Activated CD8-positive, alpha-beta memory T cell treated with anti-CD3 and anti-CD28 coated beads, Interleukin-2, amount 50 U/mL, for 24 hours (primary cell): ENCODE data around the gene WFDC5.
"Not testable (repeated sequence)": the region's sequence is repeated elsewhere in the genome, so short reads cannot be mapped to it uniquely, and the experiment has no call there.

Experiments used
- DNase-seq: peaks from one replicate; pipeline ENCODE4 v3.0.0-alpha.2; 2020; ENCODE audit errors: extremely low read depth

WFDC5 gene

DNA sequence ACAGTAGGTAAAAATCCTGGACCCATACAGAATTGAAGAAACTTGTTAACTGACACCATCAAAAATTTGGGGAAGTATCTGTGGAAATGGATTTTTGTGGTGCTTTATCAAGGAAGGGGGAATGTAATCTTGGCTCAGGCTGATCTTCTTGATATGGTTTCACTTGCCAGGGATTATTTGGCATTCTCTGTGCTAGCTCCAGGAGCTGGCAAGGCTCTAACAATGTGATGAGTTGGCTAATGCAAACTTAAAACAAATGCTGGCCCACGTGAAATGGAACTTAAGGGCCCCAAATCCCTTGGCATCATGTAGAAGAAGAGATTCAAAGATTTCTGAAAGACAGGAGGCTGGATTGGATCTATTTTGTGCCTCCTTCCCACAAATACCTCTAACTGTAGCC is 27.2 kb downstream of the WFDC5 start:
- no peak for DNase-seq

DNA sequence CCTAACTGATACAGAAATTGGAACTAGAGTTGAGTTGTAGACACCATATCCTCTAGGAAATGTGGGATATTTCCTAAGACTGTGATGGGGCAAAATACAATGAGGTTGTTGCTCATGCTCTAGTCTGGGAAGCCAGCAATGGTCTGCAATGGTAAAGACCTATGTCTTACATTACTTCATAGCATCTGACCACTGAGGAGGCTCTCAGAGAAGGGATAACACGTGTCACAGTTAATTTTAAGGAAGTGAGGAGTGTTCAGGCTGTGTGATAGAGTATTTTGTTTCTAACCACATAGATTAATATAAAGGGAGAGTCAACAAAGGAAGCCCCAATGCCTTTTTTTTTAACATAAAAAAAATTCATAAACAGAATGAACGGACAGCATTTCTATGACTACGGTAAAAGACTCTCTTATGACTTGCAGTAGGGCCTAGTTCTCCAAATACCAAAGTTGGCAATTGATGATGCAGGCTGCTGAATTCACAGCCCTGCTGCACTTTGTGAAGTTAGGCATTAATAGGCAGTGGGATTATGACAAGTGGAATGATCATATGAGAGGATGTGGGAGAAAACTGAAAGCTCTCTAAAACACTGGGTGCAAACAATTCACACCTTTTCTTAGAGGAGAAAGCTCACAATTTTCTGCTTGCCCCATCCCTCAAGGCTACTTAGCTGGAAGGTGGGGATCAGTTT is 27.7 kb downstream of the WFDC5 start:
- no peak for DNase-seq

DNA sequence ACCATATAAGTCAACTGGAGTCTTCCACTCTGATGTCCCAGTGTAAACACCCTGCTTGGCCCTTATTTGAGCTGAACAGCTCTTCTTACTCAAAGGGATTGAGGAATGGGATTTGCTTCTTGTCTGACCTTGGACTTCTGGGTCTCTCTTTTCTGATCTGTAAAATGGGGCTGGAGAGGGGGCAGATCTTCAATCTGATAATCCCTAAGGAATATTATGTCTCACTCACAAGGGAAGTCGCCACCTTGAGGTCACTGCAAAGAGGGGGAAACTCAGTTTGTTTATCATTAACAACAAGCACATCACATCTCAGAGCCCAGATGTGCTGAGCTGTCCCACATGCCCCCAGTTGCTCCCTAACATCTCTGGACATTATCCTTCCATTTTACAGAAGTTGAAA is 29.1 kb downstream of the WFDC5 start:
- no peak for DNase-seq

DNA sequence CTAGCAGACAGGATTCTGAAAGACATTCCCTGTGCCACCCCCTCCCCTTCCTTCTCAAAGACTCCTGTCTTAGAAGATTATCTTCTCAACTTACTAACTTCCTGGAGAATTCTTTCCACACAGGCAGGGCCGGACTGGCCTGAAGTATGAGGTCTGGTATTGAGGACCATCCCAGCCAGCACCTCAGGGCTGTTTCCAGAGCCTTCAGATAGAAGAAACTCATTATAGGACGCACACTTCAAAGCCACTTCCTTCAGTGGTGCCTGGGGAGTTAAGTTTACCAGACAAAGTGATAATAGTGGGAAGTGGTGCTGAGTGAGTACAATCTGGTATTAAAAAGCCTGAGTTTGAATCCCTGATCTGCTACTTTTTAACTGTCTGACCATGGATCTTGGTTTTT is 29.7 kb downstream of the WFDC5 start:
- DNase-seq, result no peak

DNA sequence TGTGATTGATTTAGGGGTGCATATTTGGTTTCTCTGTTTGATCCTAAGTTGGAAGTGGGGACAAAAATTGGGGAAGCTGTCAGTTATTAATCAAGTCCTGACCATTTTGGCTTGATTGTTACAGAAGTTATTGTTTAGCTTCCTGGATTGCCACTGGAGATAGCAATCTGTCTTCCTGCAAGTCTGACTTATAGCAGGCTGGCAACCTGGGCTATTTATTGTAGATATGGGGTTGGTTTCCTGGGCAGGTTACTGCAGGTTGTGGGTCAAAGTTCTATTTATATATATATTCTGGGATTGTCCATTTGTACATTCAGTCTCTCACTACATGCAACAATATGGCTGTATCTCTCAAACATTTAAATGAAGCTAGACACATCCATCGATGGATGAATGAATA is 31.8 kb downstream of the WFDC5 start:
- no peak for DNase-seq

DNA sequence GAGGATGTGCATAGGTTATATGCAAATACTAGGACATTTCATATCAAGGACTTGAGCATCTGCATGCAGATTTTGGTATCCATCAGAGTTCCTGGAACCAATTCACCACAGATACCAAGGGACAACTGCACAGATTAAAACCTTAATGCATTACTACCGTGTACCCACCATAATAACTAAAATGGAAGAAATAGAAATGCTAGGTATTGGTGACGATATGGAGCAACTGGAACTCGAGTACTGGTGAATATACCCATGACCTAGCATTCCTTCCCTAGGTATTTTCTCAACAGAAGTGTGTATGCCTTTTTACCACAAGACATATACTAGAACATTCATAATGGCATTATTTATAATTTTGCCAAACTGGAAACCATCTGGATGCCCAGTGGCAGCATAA is 32.5 kb downstream of the WFDC5 start:
- no peak for DNase-seq

DNA sequence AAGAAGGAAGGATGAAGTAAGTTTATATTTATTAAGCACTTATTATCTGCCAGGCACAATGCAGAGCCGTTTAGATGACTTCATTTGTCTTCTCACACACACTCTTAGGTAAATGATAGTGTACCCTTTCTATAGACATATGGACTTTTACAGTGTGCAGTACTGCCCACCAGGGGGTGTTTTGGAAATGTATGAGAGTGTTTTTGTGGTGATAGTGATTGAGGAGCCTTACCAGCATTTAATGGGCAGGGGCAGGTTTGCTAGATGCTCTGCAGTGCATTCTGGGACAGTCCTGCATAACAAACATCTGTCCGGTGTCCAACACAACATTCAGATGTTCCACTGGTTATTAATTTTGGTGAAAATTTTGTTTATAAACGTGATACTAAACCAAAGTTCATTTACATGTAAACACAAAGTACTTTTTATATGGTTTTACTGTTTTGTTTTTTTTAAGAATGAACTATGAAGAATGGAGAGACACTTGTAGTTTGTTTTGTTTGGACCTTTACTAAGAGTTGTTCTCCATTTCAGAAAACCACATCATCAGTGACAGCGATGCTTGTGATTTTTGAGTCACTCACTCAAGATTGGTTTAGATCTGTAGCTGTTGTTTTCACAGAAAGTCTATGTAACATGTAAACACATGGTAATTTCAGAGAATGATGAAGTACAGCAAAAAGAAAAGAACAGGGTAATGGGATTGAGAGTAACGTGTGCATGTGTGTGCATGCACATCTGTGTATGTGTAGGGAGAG is 33.9 kb downstream of the WFDC5 start:
- DNase-seq, result no peak

DNA sequence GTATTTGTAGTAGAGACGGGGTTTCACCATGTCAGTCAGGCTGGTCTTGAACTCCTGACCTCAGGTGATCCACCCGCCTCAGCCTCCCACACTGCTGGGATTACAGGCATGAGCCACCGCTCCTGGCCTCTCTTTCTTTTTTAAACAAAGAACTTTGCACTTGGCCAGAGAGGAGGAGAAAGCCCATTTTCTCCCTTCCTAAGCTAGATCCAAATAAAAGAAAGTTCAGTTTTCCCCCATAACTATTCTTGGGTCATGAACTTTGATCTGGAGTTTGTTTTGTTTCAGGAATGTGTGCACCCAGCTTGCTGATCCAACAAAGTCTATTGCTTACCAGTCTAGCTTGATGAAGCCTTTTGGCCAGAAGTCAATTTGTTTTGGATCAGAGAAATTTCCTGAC is 37.4 kb downstream of the WFDC5 start:
- DNase-seq, result no peak

DNA sequence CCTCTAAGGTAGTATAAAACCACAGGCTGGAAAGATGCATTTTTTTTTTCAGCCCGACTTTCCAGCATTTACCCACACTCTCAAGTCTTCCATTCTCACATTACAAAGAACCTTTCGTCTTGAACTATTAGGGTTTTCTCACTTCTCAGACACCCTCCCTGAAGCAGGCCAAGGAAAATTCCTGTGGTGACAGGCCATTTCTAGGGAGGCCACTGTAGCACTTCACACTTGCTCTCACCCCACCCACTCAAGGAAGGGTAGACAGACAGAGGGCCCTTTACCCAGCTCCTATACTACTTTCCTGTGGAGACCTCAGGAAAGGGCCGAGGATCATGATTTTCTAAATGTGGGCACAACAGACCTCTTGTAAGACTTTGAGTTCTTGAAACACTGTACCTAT is 41.8 kb downstream of the WFDC5 start:
- DNase-seq, result no peak

DNA sequence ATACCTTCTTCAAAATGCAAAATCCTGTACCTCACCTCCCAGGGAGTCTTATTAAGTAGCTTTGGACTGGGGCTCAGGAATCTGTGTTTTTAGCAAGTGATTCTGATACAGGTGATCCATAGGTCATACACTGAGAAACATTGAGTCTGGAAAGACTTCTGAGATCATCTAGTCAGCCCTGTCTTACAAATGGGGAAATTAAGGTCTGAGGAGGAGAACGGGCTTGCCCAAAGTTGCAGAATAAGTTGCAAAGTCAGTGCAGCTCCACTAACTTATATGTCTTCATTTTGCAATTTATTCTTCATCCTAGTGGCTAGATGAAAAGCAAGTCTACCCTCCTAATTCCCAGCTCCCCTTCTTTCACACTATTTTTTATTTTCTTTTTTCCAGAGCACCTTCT is 42.9 kb downstream of the WFDC5 start:
- no peak for DNase-seq

DNA sequence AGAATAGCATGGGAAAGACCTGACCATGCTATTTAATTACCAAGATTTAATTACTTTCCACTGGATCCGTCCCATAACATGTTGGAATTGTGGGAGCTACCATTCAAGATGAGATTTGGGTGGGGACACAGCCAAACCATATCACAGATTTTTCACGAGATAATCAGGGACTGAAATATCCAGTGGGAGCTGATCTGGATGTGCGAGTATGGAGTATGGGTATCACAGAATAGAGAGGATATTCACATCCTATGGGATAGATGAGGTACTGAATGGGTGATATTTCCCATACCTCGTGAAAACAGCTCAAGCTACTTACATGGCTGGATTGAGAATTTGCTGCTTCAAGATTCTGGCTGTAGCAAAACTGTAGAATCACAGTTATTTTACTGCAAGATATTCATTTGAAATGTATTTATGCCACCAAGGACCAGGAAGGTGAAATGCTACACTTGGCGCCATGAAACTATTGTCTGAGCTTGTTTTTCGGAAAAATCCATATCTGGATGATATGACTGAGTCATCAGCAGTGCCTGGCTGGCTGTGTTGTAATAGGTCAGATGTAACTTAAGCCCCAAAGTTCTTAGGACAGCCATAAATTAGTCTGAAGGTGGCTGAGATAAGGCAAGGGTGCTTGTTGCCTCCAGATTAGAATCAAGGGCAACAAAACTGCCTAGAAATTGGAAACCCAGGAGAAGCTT is 43.9 kb downstream of the WFDC5 start:
- no peak for DNase-seq

DNA sequence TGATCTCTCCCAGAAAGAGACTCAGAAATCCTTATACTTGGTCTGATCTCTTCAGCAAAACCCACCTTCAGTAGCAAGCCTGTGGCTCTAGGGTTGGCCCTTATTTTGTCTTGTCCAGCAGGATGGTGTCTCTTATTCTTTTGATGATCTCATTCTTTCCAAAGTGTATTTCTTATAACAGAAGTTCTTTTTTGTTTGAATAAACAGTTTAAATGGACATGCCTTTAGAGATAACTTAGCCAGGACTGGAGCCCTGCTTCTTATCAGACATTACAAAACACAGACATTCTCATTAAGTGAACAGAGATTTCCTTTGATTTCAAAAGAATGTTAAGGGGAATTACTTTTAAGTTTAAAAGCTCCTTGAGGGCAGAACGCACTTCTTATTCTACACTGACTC is 45.7 kb downstream of the WFDC5 start:
- DNase-seq, result no peak

DNA sequence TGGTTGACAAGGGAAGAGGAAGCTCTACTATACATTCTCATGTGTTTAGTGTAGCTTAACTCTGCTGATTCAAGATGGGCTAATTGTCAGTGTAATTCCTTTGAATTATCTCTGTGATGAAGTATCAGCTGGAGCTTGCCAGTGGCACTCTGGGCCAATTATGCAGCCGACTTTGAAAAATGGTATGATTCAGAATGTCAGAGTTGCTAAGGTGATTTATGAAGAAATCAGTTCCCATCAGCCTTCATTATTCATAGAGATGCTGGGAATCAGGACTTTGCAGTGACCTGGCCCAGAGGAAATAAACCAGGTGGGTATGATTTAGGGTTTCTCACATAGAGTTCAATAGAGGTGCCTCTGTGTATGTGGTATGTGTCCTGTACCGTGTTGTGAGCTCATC is 47.4 kb downstream of the WFDC5 start:
- DNase-seq, result no peak

DNA sequence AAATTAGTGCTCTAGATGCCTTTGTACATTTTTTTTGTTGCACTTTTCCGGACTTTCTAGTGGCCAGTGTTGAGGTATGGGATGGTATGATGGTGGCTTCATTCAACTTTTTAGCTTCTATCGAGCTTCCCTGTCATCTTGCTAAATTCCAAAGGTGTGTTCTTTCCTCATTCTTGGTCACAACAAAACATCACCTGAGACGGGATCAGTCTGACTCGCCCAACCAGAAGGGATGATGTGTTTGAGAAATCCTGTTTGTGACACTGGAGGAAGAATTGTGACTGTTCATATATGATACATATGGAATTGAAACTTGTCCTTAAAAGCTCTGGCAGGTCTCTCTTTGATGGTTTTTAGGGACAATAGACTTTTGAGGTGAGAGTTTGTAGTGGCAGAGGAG is 47.9 kb downstream of the WFDC5 start:
- DNase-seq, result no peak

DNA sequence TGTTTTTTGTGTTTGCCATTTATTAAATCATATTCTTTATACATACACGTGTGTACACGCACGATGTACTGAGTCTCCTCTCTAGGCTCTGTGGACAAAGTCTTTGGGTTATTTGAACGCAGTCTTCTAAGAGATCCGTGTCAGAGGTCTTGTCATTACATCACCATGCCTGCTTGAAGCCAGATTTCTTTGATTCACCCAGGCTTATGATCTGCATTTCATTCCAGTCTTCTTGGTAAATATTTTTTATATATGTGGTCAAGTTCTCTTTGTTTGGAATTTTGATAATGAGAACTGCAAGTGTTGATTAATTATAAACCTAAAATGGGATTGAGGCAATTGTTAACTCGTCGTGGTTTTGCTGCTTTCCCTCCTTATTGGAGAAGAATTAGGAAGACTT is 48.6 kb downstream of the WFDC5 start:
- no peak for DNase-seq

DNA sequence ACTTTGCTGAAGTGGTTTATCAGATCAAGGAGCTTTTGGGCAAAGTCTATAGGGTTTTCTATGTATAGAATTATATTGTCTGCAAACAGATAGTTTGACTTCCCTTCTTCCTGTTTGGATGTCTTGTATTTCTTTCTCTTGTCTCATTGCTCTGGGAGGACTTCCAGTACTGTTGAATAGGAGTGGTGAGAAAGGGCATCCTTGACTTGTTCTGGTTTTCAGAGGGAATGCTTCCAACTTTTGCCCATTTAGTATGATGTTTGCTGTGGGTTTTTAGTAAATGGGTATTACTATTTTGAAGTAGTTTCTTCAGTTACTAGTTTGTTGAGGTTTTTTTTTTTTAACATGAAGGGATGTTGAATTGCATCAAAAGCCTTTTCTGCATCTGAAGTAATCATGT is 50.2 kb downstream of the WFDC5 start:
- no peak for DNase-seq

DNA sequence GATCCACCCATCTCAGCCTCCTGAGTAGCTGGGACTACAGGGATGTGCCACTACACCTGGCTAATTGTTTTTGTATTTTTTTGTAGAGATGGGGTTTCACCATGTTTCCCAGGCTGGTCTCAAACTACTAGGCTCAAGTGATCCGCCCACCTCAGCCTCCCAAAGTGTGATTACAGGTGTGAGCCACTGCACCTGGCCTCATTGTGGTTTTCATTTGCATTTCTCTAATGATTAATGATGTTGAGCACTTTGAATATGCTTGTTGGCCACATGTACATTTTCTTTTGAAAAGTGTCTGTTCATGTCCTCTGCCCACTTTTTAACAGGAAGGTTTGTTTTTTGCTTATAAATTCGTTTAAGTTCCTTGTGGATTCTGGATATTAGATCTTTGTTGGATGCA is 51.9 kb downstream of the WFDC5 start:
- DNase-seq, result not testable (repeated sequence)

DNA sequence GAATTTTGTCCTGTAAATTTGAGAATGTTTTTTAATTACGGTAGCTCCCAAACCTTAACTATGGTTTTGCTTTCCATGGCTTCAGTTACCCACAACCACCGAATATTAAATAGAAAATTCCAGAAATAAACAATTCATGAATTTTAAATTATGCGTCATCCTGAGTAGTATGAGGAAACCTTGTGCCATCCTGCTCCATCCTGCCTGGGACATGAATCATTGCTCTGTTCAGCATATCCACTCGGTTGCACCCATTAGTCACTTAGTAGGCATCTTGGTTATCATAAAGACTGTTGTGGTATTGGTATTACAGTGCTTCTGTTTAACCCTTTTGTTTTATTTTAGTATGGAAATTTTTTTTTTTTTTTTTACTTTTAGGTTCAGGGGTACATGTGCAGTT is 53.7 kb downstream of the WFDC5 start:
- DNase-seq, result no peak

DNA sequence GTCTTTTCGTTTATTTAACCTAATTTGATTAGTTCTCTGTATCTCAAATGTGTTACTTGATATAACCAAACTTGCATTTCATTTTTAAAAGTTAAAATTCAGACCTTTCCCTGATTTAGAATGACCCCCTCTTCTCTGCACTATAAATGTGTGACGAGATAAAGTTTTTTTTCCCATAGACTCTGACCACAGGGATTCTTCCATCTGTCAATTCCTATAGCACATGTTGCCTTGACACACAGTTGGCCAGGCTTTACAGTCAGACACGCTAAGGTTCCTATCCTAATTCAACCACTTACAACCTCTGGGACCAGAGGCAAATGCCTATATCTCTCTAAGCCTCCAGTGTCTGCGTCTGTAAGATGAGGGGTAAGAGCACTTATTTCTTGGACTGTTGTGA is 54.7 kb downstream of the WFDC5 start:
- DNase-seq, result no peak
